Astrocyte (in vitro differentiated cells and primary cell): ENCODE data around the gene COL18A1. TPM values are rescaled to one million over a fixed set of nuclear protein-coding genes. Genes with fewer than 3 reads are reported as not detected.
A peak's percentile ranks its signal among the peaks of the same experiment; 100 is the strongest.

Experiments
- DNase-seq: peaks from one replicate; pipeline ENCODE4 v3.0.0-alpha.2; 2010; ENCODE audit warnings: low read depth
- FAIRE-seq: peaks from 2 replicates; lab custom pipeline; 2011; peaks lifted over from hg19 to GRCh38; lab: Jason Lieb, UNC
- H2AFZ ChIP-seq: 2 replicates; pipeline ENCODE4 v1.6.0; 2012; ENCODE audit warnings: low read depth, low read length, inconsistent platforms
- H3K27ac ChIP-seq: 2 replicates; pipeline ENCODE4 v1.5.1; 2011; ENCODE audit warnings: low read depth, low read length, inconsistent platforms
- H3K27me3 ChIP-seq: 2 replicates; pipeline ENCODE4 v1.6.0; 2011; ENCODE audit warnings: low read length, inconsistent platforms; ENCODE audit not compliant: insufficient read depth
- H3K36me3 ChIP-seq: 2 replicates; pipeline ENCODE4 v1.5.1; 2011; ENCODE audit warnings: low read length, inconsistent platforms; ENCODE audit not compliant: insufficient read depth
- H3K4me1 ChIP-seq: 2 replicates; pipeline ENCODE4 v1.5.1; 2011; ENCODE audit warnings: low read length, inconsistent platforms; ENCODE audit not compliant: insufficient read depth
- H3K4me2 ChIP-seq: 2 replicates; pipeline ENCODE4 v1.6.0; 2012; ENCODE audit warnings: low read length, inconsistent platforms
- H3K4me3 ChIP-seq: 2 replicates; pipeline ENCODE4 v1.5.1; 2011; ENCODE audit warnings: low read depth, mild to moderate bottlenecking, low read length, inconsistent platforms; ENCODE audit not compliant: insufficient read depth
- H3K79me2 ChIP-seq: 2 replicates; pipeline ENCODE4 v1.6.0; 2012; ENCODE audit warnings: mild to moderate bottlenecking, low read length, inconsistent platforms; ENCODE audit not compliant: insufficient read depth
- H3K9ac ChIP-seq: 2 replicates; pipeline ENCODE4 v1.6.0; 2012; ENCODE audit warnings: mild to moderate bottlenecking, low read length, inconsistent platforms
- H3K9me3 ChIP-seq: 2 replicates; pipeline ENCODE4 v1.5.1; 2012; ENCODE audit warnings: low read depth, mild to moderate bottlenecking, low read length, inconsistent platforms; ENCODE audit not compliant: insufficient read depth
- H4K20me1 ChIP-seq: 2 replicates; pipeline ENCODE4 v1.6.0; 2012; ENCODE audit warnings: low read length, inconsistent platforms; ENCODE audit not compliant: insufficient read depth
- H3K27ac Mint-ChIP-seq: one replicate; pipeline ENCODE4 v1.8.0; 2021; ENCODE audit warnings: mild to moderate bottlenecking, mixed read lengths; ENCODE audit not compliant: unreplicated experiment
- H3K27me3 Mint-ChIP-seq: one replicate; pipeline ENCODE4 v1.8.0; 2021; ENCODE audit warnings: low read depth, mixed read lengths; ENCODE audit not compliant: unreplicated experiment
- H3K36me3 Mint-ChIP-seq: one replicate; pipeline ENCODE4 v1.8.0; 2021; ENCODE audit warnings: low read depth, mixed read lengths; ENCODE audit not compliant: unreplicated experiment
- H3K4me1 Mint-ChIP-seq: one replicate; pipeline ENCODE4 v1.8.0; 2021; ENCODE audit warnings: low read depth, mixed read lengths; ENCODE audit not compliant: unreplicated experiment
- H3K4me3 Mint-ChIP-seq: one replicate; pipeline ENCODE4 v1.8.0; 2021; ENCODE audit warnings: mild to moderate bottlenecking, moderate library complexity, mixed read lengths; ENCODE audit not compliant: unreplicated experiment
- H3K9me3 Mint-ChIP-seq: one replicate; pipeline ENCODE4 v1.8.0; 2021; ENCODE audit warnings: mild to moderate bottlenecking, mixed read lengths; ENCODE audit not compliant: unreplicated experiment
- CTCF ChIP-seq: IDR thresholded peaks from 2 replicates; pipeline ENCODE4 v1.5.1; 2011; ENCODE audit warnings: low read depth, mild to moderate bottlenecking, inconsistent platforms, low read length, moderate library complexity; ENCODE audit not compliant: insufficient read depth
- EZH2 ChIP-seq: IDR thresholded peaks from 2 replicates; pipeline ENCODE4 v1.6.1; 2012; ENCODE audit warnings: mild to moderate bottlenecking, low read length, inconsistent platforms; ENCODE audit not compliant: insufficient read depth
- total RNA-seq: library from RNA; stranded (reverse); gene quantifications from 2 replicates; pipeline ENCODE4 v1.2.1, GENCODE V29; 2021

Gene COL18A1
- total RNA-seq, 1 donor from 2014 or later = 616 TPM

- H3K9ac ChIP-seq = no peak overlapping the region
- H3K27me3 Mint-ChIP-seq = no peaks in the 10 kb centered on the region
- peaks cover 6% of the 10 kb centered on the region for H3K36me3 Mint-ChIP-seq
- H3K36me3 ChIP-seq = no peaks in the 10 kb centered on the region
- DNase-seq (no peak), FAIRE-seq (no peak)
- no peaks in the 10 kb centered on the region for H3K9me3 ChIP-seq
- no peak overlapping the region for H3K4me3 ChIP-seq
- H3K4me1 Mint-ChIP-seq = peaks cover 41% of the 10 kb centered on the region
- peaks cover 42% of the 10 kb centered on the region for H3K4me1 ChIP-seq
- H3K79me2 ChIP-seq = peaks cover 69% of the 10 kb centered on the region
- H3K27ac ChIP-seq = no peak overlapping the region
- no peak overlapping the region for H2AFZ ChIP-seq
- H3K9me3 Mint-ChIP-seq = peaks cover 2% of the 10 kb centered on the region
- H3K27ac Mint-ChIP-seq = no peak overlapping the region
- H3K4me2 ChIP-seq = no peak overlapping the region
- TF ChIP-seq CTCF (no peak), EZH2 (no peak)
- H3K4me3 Mint-ChIP-seq = peak overlapping the region; percentile 94
- peaks cover 67% of the 10 kb centered on the region for H4K20me1 ChIP-seq
- H3K27me3 ChIP-seq = no peaks in the 10 kb centered on the region
These were observed 3.4 kb downstream of the COL18A1 start for GRCh38 chr21:45408271-45408791.

GRCh38 chr21:45408801-45409261 is 3.9 kb downstream of the COL18A1 start:
- Mint-ChIP-seq H3K27ac (peak overlapping the region; percentile 24), H3K4me1 (peaks cover 38% of the 10 kb centered on the region), H3K27me3 (no peaks in the 10 kb centered on the region), H3K4me3 (no peak overlapping the region), H3K36me3 (peaks cover 6% of the 10 kb centered on the region), H3K9me3 (peaks cover 2% of the 10 kb centered on the region)
- H3K9ac ChIP-seq = no peak overlapping the region
- peaks cover 74% of the 10 kb centered on the region for H3K79me2 ChIP-seq
- peaks cover 42% of the 10 kb centered on the region for H3K4me1 ChIP-seq
- DNase-seq (no peak), FAIRE-seq (no peak)
- H2AFZ ChIP-seq = no peak overlapping the region
- no peaks in the 10 kb centered on the region for H3K9me3 ChIP-seq
- H3K27ac ChIP-seq = no peak overlapping the region
- no peaks in the 10 kb centered on the region for H3K36me3 ChIP-seq
- TF ChIP-seq EZH2 (no peak), CTCF (no peak)
- H4K20me1 ChIP-seq = peaks cover 72% of the 10 kb centered on the region
- no peak overlapping the region for H3K4me2 ChIP-seq
- H3K27me3 ChIP-seq = no peaks in the 10 kb centered on the region
- H3K4me3 ChIP-seq = no peak overlapping the region

GRCh38 chr21:45409466-45410150 is 4.6 kb downstream of the COL18A1 start:
- FAIRE-seq = no peak
- H3K4me3 ChIP-seq = no peak overlapping the region
- no peaks in the 10 kb centered on the region for H3K27me3 ChIP-seq
- H3K27ac Mint-ChIP-seq = peak overlapping the region; percentile 24
- no peaks in the 10 kb centered on the region for H3K36me3 ChIP-seq
- H3K4me2 ChIP-seq = peak overlapping the region; percentile 33
- peak overlapping the region; percentile 45 for H3K4me3 Mint-ChIP-seq
- TF ChIP-seq EZH2 = no peak
- TF ChIP-seq CTCF = no peak
- H2AFZ ChIP-seq = peak overlapping the region; percentile 10
- H3K4me1 ChIP-seq = peaks cover 34% of the 10 kb centered on the region
- peaks cover 40% of the 10 kb centered on the region for H3K4me1 Mint-ChIP-seq
- no peak overlapping the region for H3K27ac ChIP-seq
- H3K79me2 ChIP-seq = peaks cover 82% of the 10 kb centered on the region
- peaks cover 80% of the 10 kb centered on the region for H4K20me1 ChIP-seq
- H3K36me3 Mint-ChIP-seq = peaks cover 6% of the 10 kb centered on the region
- no peaks in the 10 kb centered on the region for H3K9me3 ChIP-seq
- H3K27me3 Mint-ChIP-seq = no peaks in the 10 kb centered on the region
- DNase-seq = no peak
- no peaks in the 10 kb centered on the region for H3K9me3 Mint-ChIP-seq
- no peak overlapping the region for H3K9ac ChIP-seq
